ENCODE results near the gene SYNCRIP. TPM values are rescaled to one million over a fixed set of nuclear protein-coding genes. Genes with fewer than 3 reads are reported as not detected.

The SYNCRIP gene
- total RNA-seq, 2 donors from 2014 or later = 32.6 to 39.0 TPM

DNA sequence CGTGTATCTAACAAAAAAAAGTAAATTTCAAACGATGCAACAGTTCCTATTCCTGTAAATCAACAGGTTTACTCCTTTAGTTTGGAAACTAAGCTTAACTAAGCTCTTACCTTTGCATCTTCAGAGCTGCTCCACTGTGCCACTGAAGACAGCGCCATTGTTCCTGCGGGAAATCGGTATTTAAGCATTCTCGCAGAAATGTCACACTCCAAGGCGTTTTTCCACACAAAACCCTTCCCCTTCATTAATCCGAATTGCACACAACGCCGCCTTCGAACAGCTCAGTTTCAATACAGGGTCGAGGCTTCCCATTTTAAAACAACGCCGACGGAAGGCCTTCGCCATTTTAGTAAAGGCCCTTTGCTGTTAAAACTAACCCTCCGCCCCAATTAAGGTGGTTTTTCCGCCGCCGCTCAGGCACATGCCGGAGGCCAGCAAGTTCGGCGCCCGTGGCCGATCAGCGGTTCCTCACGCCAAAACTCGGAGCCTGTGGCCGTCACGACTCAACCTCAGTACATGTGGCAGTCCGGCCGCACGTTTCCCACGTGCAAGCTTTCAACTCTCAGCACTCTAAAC, 35.4 kb upstream of the SYNCRIP start:
- H3K9me3 ChIP-seq = no peaks in the 10 kb centered on the region
- no peaks in the 10 kb centered on the region for H3K36me3 ChIP-seq
- TF ChIP-seq, protein P1, sequence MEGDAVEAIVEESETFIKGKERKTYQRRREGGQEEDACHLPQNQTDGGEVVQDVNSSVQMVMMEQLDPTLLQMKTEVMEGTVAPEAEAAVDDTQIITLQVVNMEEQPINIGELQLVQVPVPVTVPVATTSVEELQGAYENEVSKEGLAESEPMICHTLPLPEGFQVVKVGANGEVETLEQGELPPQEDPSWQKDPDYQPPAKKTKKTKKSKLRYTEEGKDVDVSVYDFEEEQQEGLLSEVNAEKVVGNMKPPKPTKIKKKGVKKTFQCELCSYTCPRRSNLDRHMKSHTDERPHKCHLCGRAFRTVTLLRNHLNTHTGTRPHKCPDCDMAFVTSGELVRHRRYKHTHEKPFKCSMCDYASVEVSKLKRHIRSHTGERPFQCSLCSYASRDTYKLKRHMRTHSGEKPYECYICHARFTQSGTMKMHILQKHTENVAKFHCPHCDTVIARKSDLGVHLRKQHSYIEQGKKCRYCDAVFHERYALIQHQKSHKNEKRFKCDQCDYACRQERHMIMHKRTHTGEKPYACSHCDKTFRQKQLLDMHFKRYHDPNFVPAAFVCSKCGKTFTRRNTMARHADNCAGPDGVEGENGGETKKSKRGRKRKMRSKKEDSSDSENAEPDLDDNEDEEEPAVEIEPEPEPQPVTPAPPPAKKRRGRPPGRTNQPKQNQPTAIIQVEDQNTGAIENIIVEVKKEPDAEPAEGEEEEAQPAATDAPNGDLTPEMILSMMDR (IDR thresholded peaks at IDR 0.05) = no peak
- peak overlapping the region; percentile 74 to 90 for H3K4me3 ChIP-seq
- no peaks in the 10 kb centered on the region for H3K27me3 ChIP-seq
- peak overlapping the region; percentile 89 to 95 for H3K27ac ChIP-seq
- DNase-seq (ENCODE audit: low spot score) = no peak
- H3K4me1 ChIP-seq = peaks cover 0 to 35% of the 10 kb centered on the region in 2 donors

DNA sequence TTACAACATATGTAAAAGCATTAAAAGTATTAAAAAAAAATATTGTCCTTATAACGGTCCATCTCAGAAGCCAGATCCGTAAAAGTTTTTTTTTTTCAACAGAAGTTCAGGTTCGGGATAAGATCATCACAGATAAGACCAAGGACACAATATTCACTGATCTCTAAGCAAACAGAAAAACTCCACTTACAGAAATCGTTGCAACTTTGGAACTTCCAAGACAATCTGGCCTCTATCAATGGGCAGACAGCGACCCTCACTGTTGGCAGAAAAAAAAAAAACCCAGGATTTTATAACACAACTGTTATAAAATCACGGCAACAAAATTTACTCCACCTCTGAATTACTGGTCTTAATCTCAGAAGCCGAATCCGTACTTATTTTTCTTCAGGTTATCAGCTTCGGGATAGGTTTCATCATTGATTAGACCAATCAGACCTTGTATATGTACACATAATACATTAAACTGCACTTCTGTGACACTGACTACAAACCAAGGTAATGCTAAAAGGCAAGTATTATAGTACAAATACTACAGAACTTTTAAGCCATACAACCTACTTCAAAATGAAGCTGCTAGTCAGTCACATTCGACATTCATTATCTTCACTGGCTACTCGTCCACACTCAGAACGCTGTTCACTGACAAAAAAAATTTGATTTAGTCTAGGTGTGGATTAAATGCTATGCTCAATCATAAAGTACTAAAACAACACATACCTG, 34.7 kb upstream of the SYNCRIP start:
- H3K4me1 ChIP-seq = peaks cover 0 to 35% of the 10 kb centered on the region in 2 donors
- H3K27ac ChIP-seq = peak overlapping the region; percentile 89 to 95

DNA sequence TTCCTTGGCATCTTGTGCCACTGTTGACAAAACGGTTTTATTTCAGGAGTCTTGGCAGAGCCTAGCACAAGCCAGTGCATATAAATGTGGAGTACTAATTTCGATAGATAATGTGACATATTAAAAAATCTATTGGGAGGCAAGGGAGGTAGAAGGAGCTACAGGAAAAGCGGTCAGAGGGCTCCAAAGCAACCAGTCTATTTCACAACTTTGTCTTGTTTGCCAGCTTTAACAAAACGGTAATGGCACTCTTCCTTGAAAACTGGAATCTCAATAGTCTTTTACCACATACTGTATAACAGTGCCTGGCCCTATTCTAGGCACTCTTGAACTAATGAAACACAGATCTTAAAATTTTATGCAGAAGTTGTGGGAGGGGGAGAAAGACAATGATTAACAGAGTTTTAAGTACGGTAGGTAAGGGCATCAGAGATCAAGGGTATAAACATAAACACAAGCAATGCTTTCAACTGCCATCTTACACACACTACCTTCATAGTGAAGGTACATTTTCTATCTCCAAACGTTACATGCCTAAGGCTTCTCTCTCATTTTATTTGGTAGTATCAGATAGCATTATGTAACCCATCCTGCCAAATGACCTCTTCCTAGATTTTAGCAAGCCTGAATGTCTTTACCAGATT, 33.5 kb upstream of the SYNCRIP start:
- H3K27ac ChIP-seq = peak overlapping the region; percentile 58 to 95

More for the DNA sequence above, 34.7 kb upstream of the SYNCRIP start:
- no peak for DNase-seq (ENCODE audit: low spot score)
- TF ChIP-seq, protein P1 (IDR thresholded peaks at IDR 0.05) = peak; percentile 24 to 60
- H3K4me3 ChIP-seq = peak overlapping the region; percentile 74 to 90
- H3K9me3 ChIP-seq = no peaks in the 10 kb centered on the region
- no peaks in the 10 kb centered on the region for H3K27me3 ChIP-seq
- H3K36me3 ChIP-seq = no peaks in the 10 kb centered on the region

DNA sequence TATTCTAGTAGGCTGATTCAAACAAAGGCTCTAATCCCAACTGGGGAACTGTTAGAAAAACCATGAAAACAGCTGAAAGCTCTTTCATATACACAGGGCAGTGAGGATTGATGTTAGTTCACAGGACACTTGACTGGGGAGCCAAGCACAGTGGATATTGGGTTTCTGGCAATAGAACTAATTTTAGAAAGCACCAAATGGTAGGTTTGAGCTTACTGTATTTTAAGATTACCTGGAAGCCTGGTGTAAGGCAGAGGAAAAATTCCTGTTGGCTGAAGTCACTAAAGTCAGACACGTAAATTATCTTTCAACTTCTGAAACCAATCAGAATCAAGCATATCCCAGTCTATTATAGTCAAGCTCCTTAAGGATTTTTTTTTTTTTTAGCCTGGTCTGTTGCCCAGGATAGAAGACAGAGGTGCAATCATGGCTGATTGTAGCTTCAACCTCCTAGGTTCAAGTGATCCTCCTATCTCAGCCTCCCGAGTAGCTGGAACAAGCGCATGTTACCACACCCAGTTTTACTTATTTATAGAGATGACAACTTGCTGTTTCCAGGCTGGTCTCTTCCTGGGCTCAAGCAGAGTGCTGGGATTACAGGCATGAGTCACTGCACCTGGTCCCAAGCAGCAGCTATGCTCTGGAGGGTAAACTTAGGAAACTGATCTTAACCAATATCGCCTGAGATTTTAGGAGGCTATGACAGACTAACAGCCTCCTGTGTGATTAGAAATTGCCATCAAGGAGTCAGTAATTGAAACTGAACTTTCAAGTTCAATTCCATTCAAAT, 32.5 kb upstream of the SYNCRIP start:
- DNase-seq (ENCODE audit: low spot score) = no peak
- TF ChIP-seq, protein P1 (IDR thresholded peaks at IDR 0.05) = no peak
- no peaks in the 10 kb centered on the region for H3K36me3 ChIP-seq
- peaks cover 0 to 35% of the 10 kb centered on the region in 2 donors for H3K4me1 ChIP-seq
- peak overlapping the region; percentile 58 to 95 for H3K27ac ChIP-seq
- no peaks in the 10 kb centered on the region for H3K9me3 ChIP-seq
- H3K4me3 ChIP-seq = peak overlapping the region in 1 of 2 donors; percentile 90
- no peaks in the 10 kb centered on the region for H3K27me3 ChIP-seq

More for the DNA sequence above, 33.5 kb upstream of the SYNCRIP start:
- DNase-seq (ENCODE audit: low spot score) = no peak
- peak overlapping the region; percentile 74 to 90 for H3K4me3 ChIP-seq
- H3K27me3 ChIP-seq = no peaks in the 10 kb centered on the region
- peaks cover 0 to 35% of the 10 kb centered on the region in 2 donors for H3K4me1 ChIP-seq
- H3K36me3 ChIP-seq = no peaks in the 10 kb centered on the region
- TF ChIP-seq, protein P1 (IDR thresholded peaks at IDR 0.05) = no peak
- no peaks in the 10 kb centered on the region for H3K9me3 ChIP-seq

DNA sequence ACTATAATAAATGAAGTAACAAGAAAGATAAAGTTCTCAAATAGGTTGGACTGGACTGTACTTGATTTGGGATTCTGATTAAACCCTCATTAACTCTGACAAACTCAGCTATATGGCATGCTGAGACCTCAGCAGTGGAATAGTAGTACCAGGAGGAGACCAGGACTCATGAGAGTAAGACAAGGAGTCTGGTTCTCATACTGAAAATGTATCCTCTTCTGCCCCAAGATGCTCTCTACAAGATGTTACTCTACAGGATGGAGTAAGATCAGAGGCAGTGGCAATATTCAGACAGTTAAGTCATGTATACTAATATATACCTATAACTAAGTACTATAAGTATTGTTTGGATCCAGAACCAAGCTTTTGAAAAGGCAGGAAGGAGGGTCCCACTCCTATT, 31.9 kb upstream of the SYNCRIP start:
- Histone ChIP-seq H3K4me3 (no peak overlapping the region), H3K27ac (no peak overlapping the region), H3K4me1 (peaks cover 0 to 29% of the 10 kb centered on the region in 2 donors), H3K27me3 (no peaks in the 10 kb centered on the region), H3K36me3 (no peaks in the 10 kb centered on the region), H3K9me3 (no peaks in the 10 kb centered on the region)
- DNase-seq (ENCODE audit: low spot score) = no peak
- TF ChIP-seq, protein P1 (IDR thresholded peaks at IDR 0.05) = no peak

Measured in right atrium auricular region (tissue), 2 donors.